ENCODE measurements around the gene RET.

DNA sequence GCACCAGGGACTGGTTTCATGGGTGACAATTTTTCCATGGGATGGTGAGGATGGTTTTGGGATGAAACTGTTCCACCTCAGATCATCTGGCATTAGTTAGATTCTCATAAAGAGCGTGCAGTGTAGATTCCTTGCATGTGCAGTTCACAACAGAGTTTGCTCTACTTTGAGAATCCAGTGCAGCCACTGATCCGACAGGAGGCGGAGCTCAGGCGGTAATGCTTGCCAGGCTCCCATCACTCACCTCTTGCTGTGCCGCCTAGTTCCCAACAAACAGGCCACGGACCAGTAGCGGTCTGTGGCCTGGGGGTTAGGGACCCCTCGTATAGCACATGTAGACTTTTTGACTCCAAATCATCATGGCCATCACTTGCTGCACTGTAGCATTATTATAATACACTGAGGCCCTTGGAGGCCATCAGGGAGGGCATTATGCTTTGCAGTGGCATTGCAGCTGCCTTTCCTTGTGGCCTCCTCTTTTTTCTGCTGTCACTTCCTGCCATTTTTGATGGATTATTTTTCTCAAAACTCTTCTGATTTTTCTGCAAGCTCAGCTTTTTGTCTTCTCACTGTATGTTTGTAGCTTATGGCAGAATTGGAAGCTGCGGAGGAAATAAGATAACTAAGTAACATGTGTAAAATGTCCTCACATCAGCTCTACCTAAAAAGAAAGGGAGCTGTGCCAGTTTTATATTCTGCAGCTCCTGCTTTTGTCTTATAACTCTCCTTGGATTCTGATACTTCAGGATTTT, 79.9 kb downstream of the RET start:
- TF ChIP-seq, protein P1, sequence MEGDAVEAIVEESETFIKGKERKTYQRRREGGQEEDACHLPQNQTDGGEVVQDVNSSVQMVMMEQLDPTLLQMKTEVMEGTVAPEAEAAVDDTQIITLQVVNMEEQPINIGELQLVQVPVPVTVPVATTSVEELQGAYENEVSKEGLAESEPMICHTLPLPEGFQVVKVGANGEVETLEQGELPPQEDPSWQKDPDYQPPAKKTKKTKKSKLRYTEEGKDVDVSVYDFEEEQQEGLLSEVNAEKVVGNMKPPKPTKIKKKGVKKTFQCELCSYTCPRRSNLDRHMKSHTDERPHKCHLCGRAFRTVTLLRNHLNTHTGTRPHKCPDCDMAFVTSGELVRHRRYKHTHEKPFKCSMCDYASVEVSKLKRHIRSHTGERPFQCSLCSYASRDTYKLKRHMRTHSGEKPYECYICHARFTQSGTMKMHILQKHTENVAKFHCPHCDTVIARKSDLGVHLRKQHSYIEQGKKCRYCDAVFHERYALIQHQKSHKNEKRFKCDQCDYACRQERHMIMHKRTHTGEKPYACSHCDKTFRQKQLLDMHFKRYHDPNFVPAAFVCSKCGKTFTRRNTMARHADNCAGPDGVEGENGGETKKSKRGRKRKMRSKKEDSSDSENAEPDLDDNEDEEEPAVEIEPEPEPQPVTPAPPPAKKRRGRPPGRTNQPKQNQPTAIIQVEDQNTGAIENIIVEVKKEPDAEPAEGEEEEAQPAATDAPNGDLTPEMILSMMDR (IDR thresholded peaks at IDR 0.05): no peak
- TF ChIP-seq POLR2A (IDR thresholded peaks at IDR 0.05) (no peak), EP300 (IDR thresholded peaks at IDR 0.05) (no peak), POLR2AphosphoS5 (IDR thresholded peaks at IDR 0.05) (no peak)
